H9 (cell line): ENCODE measurements around the gene SASH3. TPM values are rescaled to one million over a fixed set of nuclear protein-coding genes. Genes with fewer than 3 reads are reported as not detected.

Source experiments
- DNase-seq: peaks from one replicate; pipeline ENCODE4 v3.0.0-alpha.2; 2017
- H2AFZ ChIP-seq: one replicate; pipeline ENCODE4 v1.6.1; 2013; ENCODE audit warnings: mild to moderate bottlenecking, low read length, control low read depth, moderate library complexity
- H2AK5ac ChIP-seq: 2 replicates; pipeline ENCODE4 v1.6.1; 2013; ENCODE audit warnings: low read length, control low read depth, mixed read lengths; ENCODE audit not compliant: insufficient read length
- H2BK120ac ChIP-seq: one replicate; pipeline ENCODE4 v1.6.1; 2013; ENCODE audit warnings: low read depth, mild to moderate bottlenecking, low read length, control low read depth, inconsistent platforms; ENCODE audit not compliant: poor library complexity, severe bottlenecking
- H2BK12ac ChIP-seq: 2 replicates; pipeline ENCODE4 v1.6.1; 2013; ENCODE audit warnings: low read length, control low read depth, mixed read lengths, low read depth; ENCODE audit not compliant: insufficient read length
- H2BK15ac ChIP-seq: 2 replicates; pipeline ENCODE4 v1.6.1; 2013; ENCODE audit warnings: low read depth, low read length, control low read depth
- H2BK20ac ChIP-seq: one replicate; pipeline ENCODE4 v1.6.1; 2013; ENCODE audit warnings: low read depth, mild to moderate bottlenecking, low read length, control low read depth, inconsistent platforms; ENCODE audit not compliant: poor library complexity, severe bottlenecking
- H2BK5ac ChIP-seq: 2 replicates; pipeline ENCODE4 v1.6.1; 2013; ENCODE audit warnings: low read length, control low read depth, mixed read lengths; ENCODE audit not compliant: insufficient read length
- H3K14ac ChIP-seq: 2 replicates; pipeline ENCODE4 v1.6.1; 2013; ENCODE audit warnings: low read length, control low read depth; ENCODE audit not compliant: insufficient read depth
- H3K18ac ChIP-seq: 2 replicates; pipeline ENCODE4 v1.6.1; 2013; ENCODE audit warnings: low read depth, mild to moderate bottlenecking, mixed read lengths, low read length, control low read depth; ENCODE audit not compliant: insufficient read length
- H3K23ac ChIP-seq: 2 replicates; pipeline ENCODE4 v1.6.1; 2013; ENCODE audit warnings: low read length, control low read depth, mixed read lengths, low read depth; ENCODE audit not compliant: insufficient read length
- H3K23me2 ChIP-seq: 2 replicates; pipeline ENCODE4 v1.6.1; 2013; ENCODE audit warnings: low read depth, mild to moderate bottlenecking, mixed read lengths, low read length, control low read depth; ENCODE audit not compliant: insufficient read length, poor library complexity, severe bottlenecking
- H3K27ac ChIP-seq: 2 replicates; pipeline ENCODE4 v1.5.1; 2013; ENCODE audit warnings: low read length, control low read depth, mixed read lengths, low read depth; ENCODE audit not compliant: insufficient read length
- H3K27me3 ChIP-seq: 2 replicates; pipeline ENCODE4 v1.6.1; 2013; ENCODE audit warnings: low read length, control low read depth, inconsistent platforms; ENCODE audit not compliant: insufficient read depth
- H3K4ac ChIP-seq: 2 replicates; pipeline ENCODE4 v1.6.1; 2013; ENCODE audit warnings: low read depth, mild to moderate bottlenecking, control low read depth, inconsistent platforms, low read length, moderate library complexity
- H3K4me1 ChIP-seq: 2 replicates; pipeline ENCODE4 v1.6.1; 2013; ENCODE audit warnings: low read length, control low read depth, inconsistent platforms; ENCODE audit not compliant: insufficient read depth
- H3K4me2 ChIP-seq: 2 replicates; pipeline ENCODE4 v1.6.1; 2013; ENCODE audit warnings: low read length, control low read depth, mixed read lengths; ENCODE audit not compliant: insufficient read length, insufficient read depth
- H3K56ac ChIP-seq: 2 replicates; pipeline ENCODE4 v1.6.1; 2013; ENCODE audit warnings: low read depth, mild to moderate bottlenecking, mixed read lengths, low read length, control low read depth; ENCODE audit not compliant: insufficient read length
- H3K79me1 ChIP-seq: 2 replicates; pipeline ENCODE4 v1.6.1; 2013; ENCODE audit warnings: low read depth, mild to moderate bottlenecking, moderate library complexity, low read length, control low read depth, inconsistent platforms; ENCODE audit not compliant: insufficient read depth, poor library complexity, severe bottlenecking
- H3K79me2 ChIP-seq: 2 replicates; pipeline ENCODE4 v1.6.1; 2013; ENCODE audit warnings: low read length, control low read depth, inconsistent platforms; ENCODE audit not compliant: insufficient read depth
- H3K9ac ChIP-seq: 2 replicates; pipeline ENCODE4 v1.6.1; 2013; ENCODE audit warnings: low read length, control low read depth, mixed read lengths; ENCODE audit not compliant: insufficient read length; ENCODE audit errors: extremely low read depth
- H3K9me3 ChIP-seq: one replicate; pipeline ENCODE4 v1.6.1; 2013; ENCODE audit warnings: low read depth, low read length, inconsistent platforms; ENCODE audit not compliant: control insufficient read depth
- H3T11ph ChIP-seq: one replicate; pipeline ENCODE4 v1.6.1; 2013; ENCODE audit warnings: mild to moderate bottlenecking, low read length, control low read depth, inconsistent platforms
- H4K20me1 ChIP-seq: one replicate; pipeline ENCODE4 v1.6.1; 2013; ENCODE audit not compliant: control insufficient read depth, insufficient read length, insufficient read depth
- H4K5ac ChIP-seq: 2 replicates; pipeline ENCODE4 v1.6.1; 2013; ENCODE audit warnings: low read depth, mild to moderate bottlenecking, mixed read lengths, low read length, control low read depth; ENCODE audit not compliant: insufficient read length
- H4K8ac ChIP-seq: replicated peaks from 2 replicates; pipeline ENCODE4 v1.6.1; 2013; ENCODE audit warnings: low read length, control low read depth, mixed read lengths, low read depth; ENCODE audit not compliant: insufficient read length
- H4K91ac ChIP-seq: 2 replicates; pipeline ENCODE4 v1.6.1; 2013; ENCODE audit warnings: low read depth, mild to moderate bottlenecking, moderate library complexity, mixed read lengths, low read length, control low read depth; ENCODE audit not compliant: insufficient read length
- H3K27ac Mint-ChIP-seq, 3 experiments: 2 replicates in 2 of 3; 3 replicates in 1 of 3; pipeline ENCODE4 v1.8.0; 2020 to 2021; ENCODE audit warnings: mixed read lengths in 3 of 3, mild to moderate bottlenecking in 1 of 3, moderate library complexity in 1 of 3
- H3K27me3 Mint-ChIP-seq: 2 replicates; pipeline ENCODE4 v1.8.0; 2021; ENCODE audit warnings: low read depth, mild to moderate bottlenecking, moderate library complexity, mixed read lengths
- H3K36me3 Mint-ChIP-seq, 3 experiments: 2 replicates in 2 of 3; 3 replicates in 1 of 3; pipeline ENCODE4 v1.8.0; 2020 to 2021; ENCODE audit warnings: low read depth in 3 of 3, mixed read lengths in 3 of 3; ENCODE audit not compliant: insufficient read depth in 1 of 3
- H3K4me1 Mint-ChIP-seq, 2 experiments: 2 replicates each; pipeline ENCODE4 v1.8.0; 2020; ENCODE audit warnings: mixed read lengths in 2 of 2
- H3K4me3 Mint-ChIP-seq, 2 experiments: 2 replicates in 1 of 2; 3 replicates in 1 of 2; pipeline ENCODE4 v1.8.0; 2020 to 2021; ENCODE audit warnings: mild to moderate bottlenecking in 2 of 2, mixed read lengths in 2 of 2, moderate library complexity in 1 of 2
- H3K9me3 Mint-ChIP-seq, 2 experiments: 2 replicates in 1 of 2; 3 replicates in 1 of 2; pipeline ENCODE4 v1.8.0; 2020; ENCODE audit warnings: mild to moderate bottlenecking in 2 of 2, mixed read lengths in 2 of 2, moderate library complexity in 1 of 2
- CTCF ChIP-seq: fragments of 200-600 bp; sonication (generic); conservative IDR thresholded peaks from 3 replicates; pipeline ENCODE4 v1.8.0; 2021; ENCODE audit warnings: antibody characterized with exemption, mild to moderate bottlenecking
- WGBS: extraction: QIAGEN DNeasy Blood & Tissue Kit; methylation state at CpG from one replicate; pipeline ENCODE4 v1.1.7; 2013; ENCODE audit warnings: missing lambda C conversion rate, low lambda C conversion rate, mixed read lengths; ENCODE audit not compliant: insufficient read length; ENCODE audit errors: extremely low coverage; 5-methylcytosine and 5-hydroxymethylcytosine counted together
- total RNA-seq: library from RNA; stranded (reverse); gene quantifications from 2 replicates; pipeline ENCODE4 v1.2.1, GENCODE V29; 2021

Gene SASH3
- total RNA-seq, 1 experiment from 2014 or later, result not detected

GRCh38 chrX:129786210-129786651 lies 6.5 kb downstream of the SASH3 start:
- Mint-ChIP-seq H3K27ac (no peak overlapping the region), H3K4me3 (no peak overlapping the region), H3K27me3 (peaks cover 9% of the 10 kb centered on the region), H3K36me3 (peaks cover 0 to 6% (median 0%) of the 10 kb centered on the region in 3 experiments; a peak in 1 of 7 replicates), H3K9me3 (peaks cover 0 to 51% of the 10 kb centered on the region in 2 experiments; a peak in 2 of 5 replicates), H3K4me1 (no peaks in the 10 kb centered on the region; a peak in 1 of 4 replicates)
- Histone ChIP-seq H4K5ac (no peak overlapping the region), H2BK12ac (no peak overlapping the region), H3K56ac (no peak overlapping the region), H3K79me1 (no peaks in the 10 kb centered on the region), H2AFZ (no peak overlapping the region), H4K20me1 (no peaks in the 10 kb centered on the region), H3K9ac (no peak overlapping the region), H3K4ac (no peak overlapping the region), H3K9me3 (no peaks in the 10 kb centered on the region), H2BK5ac (no peak overlapping the region), H2BK120ac (no peak overlapping the region), H3K27ac (no peak overlapping the region), H3K18ac (no peak overlapping the region), H3K14ac (no peak overlapping the region), H4K91ac (no peak overlapping the region), H3K4me1 (no peaks in the 10 kb centered on the region; the same call in 1 of the 2 replicates), H3T11ph (no peak overlapping the region), H3K23ac (no peak overlapping the region), H2AK5ac (no peak overlapping the region), H4K8ac (no peak overlapping the region), H3K79me2 (no peaks in the 10 kb centered on the region), H2BK15ac (no peak overlapping the region), H3K27me3 (no peaks in the 10 kb centered on the region), H3K23me2 (no peaks in the 10 kb centered on the region), H2BK20ac (no peak overlapping the region), H3K4me2 (no peak overlapping the region)
- no peak for DNase-seq
- no peak for TF ChIP-seq CTCF
- no CpG with 5 or more reads among the region's 3 CpGs for WGBS
